CD4-positive, alpha-beta T cell treated with Interleukin-15 for 1 hour (primary cell): ENCODE measurements around the gene PIK3AP1.

Experiments
- DNase-seq: peaks from one replicate; pipeline ENCODE4 v3.0.0-alpha.2; 2020

PIK3AP1 gene

GRCh38 chr10:96670786-96671185 is 49.5 kb downstream of the PIK3AP1 start:
- no peak for DNase-seq

- DNase-seq, result no peak
These were observed 52.9 kb downstream of the PIK3AP1 start for GRCh38 chr10:96667401-96667800.

GRCh38 chr10:96666741-96667140 is 53.6 kb downstream of the PIK3AP1 start:
- no peak for DNase-seq

- DNase-seq, result no peak
These were observed 55.0 kb downstream of the PIK3AP1 start for GRCh38 chr10:96665306-96665705.

GRCh38 chr10:96664563-96664962 is 55.8 kb downstream of the PIK3AP1 start:
- DNase-seq, result no peak

- DNase-seq, result no peak
These were observed 56.5 kb downstream of the PIK3AP1 start for GRCh38 chr10:96663797-96664196.

GRCh38 chr10:96661632-96662031 is 58.7 kb downstream of the PIK3AP1 start:
- no peak for DNase-seq

GRCh38 chr10:96660297-96660696 is 60.0 kb downstream of the PIK3AP1 start:
- no peak for DNase-seq

GRCh38 chr10:96658844-96659243 is 61.5 kb downstream of the PIK3AP1 start:
- DNase-seq, result no peak

- no peak for DNase-seq
These were observed 62.9 kb downstream of the PIK3AP1 start for GRCh38 chr10:96657385-96657784.

GRCh38 chr10:96656839-96657238 is 63.5 kb downstream of the PIK3AP1 start:
- peak; percentile 39 for DNase-seq

GRCh38 chr10:96656198-96656577 is 64.1 kb downstream of the PIK3AP1 start:
- DNase-seq, result no peak

GRCh38 chr10:96655461-96656197 is 64.7 kb downstream of the PIK3AP1 start:
- DNase-seq, result no peak

GRCh38 chr10:96651998-96652431 is 68.3 kb downstream of the PIK3AP1 start:
- peak; percentile 76 for DNase-seq

- no peak for DNase-seq
These were observed 69.4 kb downstream of the PIK3AP1 start for GRCh38 chr10:96650958-96651357.

- DNase-seq, result no peak
These were observed 72.0 kb downstream of the PIK3AP1 start for GRCh38 chr10:96648297-96648696.

- no peak for DNase-seq
These were observed 72.8 kb downstream of the PIK3AP1 start for GRCh38 chr10:96647466-96647865.

GRCh38 chr10:96646751-96647166 is 73.6 kb downstream of the PIK3AP1 start:
- no peak for DNase-seq

- DNase-seq, result no peak
These were observed 74.0 kb downstream of the PIK3AP1 start for GRCh38 chr10:96646301-96646700.

- peak; percentile 59 for DNase-seq
These were observed 75.1 kb downstream of the PIK3AP1 start for GRCh38 chr10:96645191-96645721.

GRCh38 chr10:96643920-96644319 is 76.4 kb downstream of the PIK3AP1 start:
- DNase-seq, result no peak

- peak; percentile 78 for DNase-seq
These were observed 77.3 kb downstream of the PIK3AP1 start for GRCh38 chr10:96642973-96643372.

GRCh38 chr10:96642530-96642929 is 77.8 kb downstream of the PIK3AP1 start:
- no peak for DNase-seq

- DNase-seq, result no peak
These were observed 78.7 kb downstream of the PIK3AP1 start for GRCh38 chr10:96641396-96642295.
